Measurements from ENCODE around the gene OTOG.

The OTOG gene

GRCh38 chr11:17543041-17543440, 4.0 kb upstream of the OTOG start:
- no peak for DNase-seq

- DNase-seq: no peak
Observed at GRCh38 chr11:17543574-17544180, 3.4 kb upstream of the OTOG start.

GRCh38 chr11:17544181-17544622, 2.9 kb upstream of the OTOG start, which contains the start of gene USH1C:
USH1C (minus strand) TSS chr11:17544416; CDS start chr11:17544307, 109 bp downstream.
- no peak for DNase-seq

- no peak for DNase-seq
Observed at GRCh38 chr11:17546240-17546639, 819 bp upstream of the OTOG start.

GRCh38 chr11:17547932-17548331, 873 bp downstream of the OTOG start:
- DNase-seq: no peak

GRCh38 chr11:17548444-17548843, 1.4 kb downstream of the OTOG start:
- DNase-seq: no peak

GRCh38 chr11:17550450-17551346, 3.6 kb downstream of the OTOG start:
- no peak for DNase-seq

- DNase-seq: no peak
Observed at GRCh38 chr11:17551347-17552040, 4.4 kb downstream of the OTOG start.

- DNase-seq: no peak
Observed at GRCh38 chr11:17552041-17552355, 4.9 kb downstream of the OTOG start.

- DNase-seq: no peak
Observed at GRCh38 chr11:17552392-17553248, 5.6 kb downstream of the OTOG start.

- DNase-seq: no peak
Observed at GRCh38 chr11:17553249-17553546, 6.1 kb downstream of the OTOG start.

- no peak for DNase-seq
Observed at GRCh38 chr11:17554487-17554886, 7.4 kb downstream of the OTOG start.

- no peak for DNase-seq
Observed at GRCh38 chr11:17556999-17557398, 9.9 kb downstream of the OTOG start.

GRCh38 chr11:17558025-17558780, 11.1 kb downstream of the OTOG start:
- no peak for DNase-seq

GRCh38 chr11:17558916-17559315, 11.9 kb downstream of the OTOG start:
- DNase-seq: no peak

- no peak for DNase-seq
Observed at GRCh38 chr11:17559341-17560087, 12.5 kb downstream of the OTOG start.

GRCh38 chr11:17560281-17561110, 13.4 kb downstream of the OTOG start:
- DNase-seq: no peak

GRCh38 chr11:17561111-17561415, 14.0 kb downstream of the OTOG start:
- DNase-seq: no peak

- no peak for DNase-seq
Observed at GRCh38 chr11:17561526-17561925, 14.5 kb downstream of the OTOG start.

GRCh38 chr11:17563231-17563646, 16.2 kb downstream of the OTOG start:
- no peak for DNase-seq

All from NCI-H446 (cell line).